HG02970 (cell line): ENCODE measurements around the gene MS4A10.

Experiments
- ATAC-seq: cut with Tn5 transposase; IDR thresholded peaks from one replicate; pipeline ENCODE4 v1.9.1; 2021; ENCODE audit warnings: mild to moderate bottlenecking, moderate library complexity, moderate number of reproducible peaks; ENCODE audit not compliant: unreplicated experiment, low FRiP score

MS4A10 gene

GRCh38 chr11:60764879-60765278 is 20.3 kb upstream of the MS4A10 start:
- no peak for ATAC-seq

- no peak for ATAC-seq
Observed at GRCh38 chr11:60765355-60765754, 19.8 kb upstream of the MS4A10 start.

- no peak for ATAC-seq
Observed at GRCh38 chr11:60766547-60766946, 18.6 kb upstream of the MS4A10 start.

- no peak for ATAC-seq
Observed at GRCh38 chr11:60767388-60767811, 17.7 kb upstream of the MS4A10 start.

- no peak for ATAC-seq
Observed at GRCh38 chr11:60768202-60768601, 16.9 kb upstream of the MS4A10 start.

GRCh38 chr11:60769273-60769672 is 15.9 kb upstream of the MS4A10 start:
- ATAC-seq: no peak

- ATAC-seq: no peak
Observed at GRCh38 chr11:60769811-60770210, 15.3 kb upstream of the MS4A10 start.

GRCh38 chr11:60771146-60771545 is 14.0 kb upstream of the MS4A10 start:
- no peak for ATAC-seq

GRCh38 chr11:60771879-60772525 is 13.1 kb upstream of the MS4A10 start:
- ATAC-seq: no peak

GRCh38 chr11:60772666-60773065 is 12.5 kb upstream of the MS4A10 start:
- no peak for ATAC-seq

- ATAC-seq: no peak
Observed at GRCh38 chr11:60774726-60775125, 10.4 kb upstream of the MS4A10 start.

GRCh38 chr11:60775420-60775961 is 9.6 kb upstream of the MS4A10 start:
- peak; percentile 68 for ATAC-seq

GRCh38 chr11:60776167-60776566 is 9.0 kb upstream of the MS4A10 start:
- ATAC-seq: no peak

GRCh38 chr11:60777106-60777505 is 8.0 kb upstream of the MS4A10 start:
- no peak for ATAC-seq

GRCh38 chr11:60777572-60777971 is 7.6 kb upstream of the MS4A10 start:
- ATAC-seq: no peak

- ATAC-seq: no peak
Observed at GRCh38 chr11:60780065-60780464, 5.1 kb upstream of the MS4A10 start.

- no peak for ATAC-seq
Observed at GRCh38 chr11:60780774-60781173, 4.4 kb upstream of the MS4A10 start.

- no peak for ATAC-seq
Observed at GRCh38 chr11:60781286-60781980, 3.7 kb upstream of the MS4A10 start.

- ATAC-seq: no peak
Observed at GRCh38 chr11:60781981-60782316, 3.2 kb upstream of the MS4A10 start.

GRCh38 chr11:60782393-60783140 is 2.6 kb upstream of the MS4A10 start:
- ATAC-seq: no peak

- ATAC-seq: no peak
Observed at GRCh38 chr11:60783141-60783484, 2.0 kb upstream of the MS4A10 start.
